ENCODE data around the gene NKX6-1. TPM values are rescaled to one million over a fixed set of nuclear protein-coding genes. Genes with fewer than 3 reads are reported as not detected.

The NKX6-1 gene
- total and polyA plus RNA-seq, 2 donors (not counting 3 experiments of a cell fraction or from before 2014, with no cell fraction given): not detected

GRCh38 chr4:84474107-84474506 is 25.0 kb downstream of the NKX6-1 start:
- no peak for FAIRE-seq
- H3K4me2 ChIP-seq (ENCODE audit: insufficient read depth, low read length): no peak overlapping the region
- CTCF ChIA-PET: interaction anchor here (0.5 to 2.3 kb wide), 4 partner anchors 9 to 239 kb away, joined by 3 to 11 read pairs (median 4); no protein-coding TSS in a partner anchor

More at GRCh38 chr4:84474107-84474506, 25.0 kb downstream of the NKX6-1 start:
- Histone ChIP-seq H3K9ac (replicated peaks; ENCODE audit: extremely low read depth, insufficient read depth, low read length) (no peak overlapping the region), H3K9me1 (replicated peaks; ENCODE audit: control insufficient read depth, extremely low read depth, insufficient read depth, low read length) (no peaks in the 10 kb centered on the region), H3K36me3 (ENCODE audit: control insufficient read depth in 2 of 2, extremely low read depth in 1 of 2, insufficient read depth in 2 of 2, low read length in 2 of 2) (no peaks in the 10 kb centered on the region), H3K79me2 (ENCODE audit: control insufficient read depth, insufficient read depth, low read length) (no peaks in the 10 kb centered on the region), H3K9me3 (replicated peaks; ENCODE audit: control insufficient read depth, insufficient read depth, low read length) (no peaks in the 10 kb centered on the region), H3K27ac (ENCODE audit: insufficient read depth, low read depth, low read length) (no peak overlapping the region), H2AFZ (ENCODE audit: low read depth, low read length) (no peak overlapping the region), H3K4me1 (ENCODE audit: control insufficient read depth, extremely low read depth, insufficient read depth, low read length) (no peaks in the 10 kb centered on the region), H3K4me3 (replicated peaks in 1 of 3; ENCODE audit: insufficient read depth in 1 of 3, low read depth in 1 of 3, low read length in 3 of 3) (no peak overlapping the region), H3K27me3 (ENCODE audit: control insufficient read depth in 2 of 2, insufficient read depth in 2 of 2, low read length in 2 of 2) (peaks cover 2 to 21% of the 10 kb centered on the region in 2 experiments), H4K20me1 (replicated peaks; ENCODE audit: control insufficient read depth, extremely low read depth, insufficient read depth, low read length) (no peaks in the 10 kb centered on the region)
- POLR2A ChIA-PET: no interaction called here
- dilution Hi-C loops (cut with MboI; ENCODE audit: extremely low pct_ligation_motif_present, low sequenced_read_pairs): no loop called here
- no peak for DNase-seq (ENCODE audit: low read depth, low spot score)
- intact Hi-C loops (cut with micrococcal nuclease): no loop called here
- no TSS peak for BruUV-seq (replicated peaks)
- TF ChIP-seq GATA2 (IDR thresholded peaks at IDR 0.05; ENCODE audit: insufficient read depth, insufficient read length, low read depth, low read length): no peak
- no peak for TF ChIP-seq POLR2A (IDR thresholded peaks at IDR 0.05; ENCODE audit: low read depth, low read length)
- no peak for TF ChIP-seq FOS (IDR thresholded peaks at IDR 0.05; ENCODE audit: borderline replicate concordance, insufficient read depth, low read length)
- TF ChIP-seq CTCF (IDR thresholded peaks at IDR 0.05; ENCODE audit: extremely low read depth in 1 of 2, insufficient read depth in 1 of 2, low read depth in 1 of 2, low read length in 2 of 2): no peak

All from endothelial cell of umbilical vein (primary cell).